AG10803 (cell line): ENCODE results near the gene PKN3.

Experiments used
- DNase-seq: peaks from one replicate; pipeline ENCODE4 v3.0.0; 2010; ENCODE audit warnings: low read depth
- H3K4me3 ChIP-seq: 2 replicates; pipeline ENCODE4 v1.5.1; 2011; ENCODE audit warnings: mild to moderate bottlenecking, low read length, control low read depth
- TF ChIP-seq, protein P1 (sequence below): conservative IDR thresholded peaks from 2 replicates; pipeline ENCODE4 v1.5.1; 2011; ENCODE audit warnings: mild to moderate bottlenecking, low read length, control low read depth, inconsistent platforms

Gene PKN3

DNA sequence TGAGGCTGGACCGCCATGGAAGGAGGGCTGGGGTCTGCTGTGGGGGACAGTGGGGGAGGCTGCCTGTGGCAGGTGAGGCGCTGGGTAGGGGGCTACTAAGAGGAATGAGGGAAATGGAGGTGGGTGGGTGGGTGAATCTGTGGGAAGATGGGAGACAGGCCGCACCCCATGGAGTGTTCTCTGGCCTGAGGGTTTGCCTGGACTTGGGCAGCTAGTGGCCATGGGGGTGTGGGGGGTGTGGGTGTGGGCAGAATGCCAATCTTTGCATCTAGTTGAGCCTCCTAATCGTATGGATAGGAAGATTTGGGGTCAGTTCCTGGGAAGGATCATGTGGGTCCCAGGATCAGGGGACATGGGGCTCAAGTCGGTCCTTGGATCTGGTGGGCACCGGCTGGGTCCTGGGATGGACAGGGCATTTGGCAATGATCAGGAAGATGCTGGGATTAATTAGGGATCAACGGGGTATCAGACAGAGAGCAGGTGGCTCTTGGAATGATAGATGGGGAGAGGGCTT lies 21.1 kb downstream of the PKN3 start:
- DNase-seq: no peak
- H3K4me3 ChIP-seq: peak overlapping the region; percentile 80
- TF ChIP-seq, protein P1, sequence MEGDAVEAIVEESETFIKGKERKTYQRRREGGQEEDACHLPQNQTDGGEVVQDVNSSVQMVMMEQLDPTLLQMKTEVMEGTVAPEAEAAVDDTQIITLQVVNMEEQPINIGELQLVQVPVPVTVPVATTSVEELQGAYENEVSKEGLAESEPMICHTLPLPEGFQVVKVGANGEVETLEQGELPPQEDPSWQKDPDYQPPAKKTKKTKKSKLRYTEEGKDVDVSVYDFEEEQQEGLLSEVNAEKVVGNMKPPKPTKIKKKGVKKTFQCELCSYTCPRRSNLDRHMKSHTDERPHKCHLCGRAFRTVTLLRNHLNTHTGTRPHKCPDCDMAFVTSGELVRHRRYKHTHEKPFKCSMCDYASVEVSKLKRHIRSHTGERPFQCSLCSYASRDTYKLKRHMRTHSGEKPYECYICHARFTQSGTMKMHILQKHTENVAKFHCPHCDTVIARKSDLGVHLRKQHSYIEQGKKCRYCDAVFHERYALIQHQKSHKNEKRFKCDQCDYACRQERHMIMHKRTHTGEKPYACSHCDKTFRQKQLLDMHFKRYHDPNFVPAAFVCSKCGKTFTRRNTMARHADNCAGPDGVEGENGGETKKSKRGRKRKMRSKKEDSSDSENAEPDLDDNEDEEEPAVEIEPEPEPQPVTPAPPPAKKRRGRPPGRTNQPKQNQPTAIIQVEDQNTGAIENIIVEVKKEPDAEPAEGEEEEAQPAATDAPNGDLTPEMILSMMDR: no peak

DNA sequence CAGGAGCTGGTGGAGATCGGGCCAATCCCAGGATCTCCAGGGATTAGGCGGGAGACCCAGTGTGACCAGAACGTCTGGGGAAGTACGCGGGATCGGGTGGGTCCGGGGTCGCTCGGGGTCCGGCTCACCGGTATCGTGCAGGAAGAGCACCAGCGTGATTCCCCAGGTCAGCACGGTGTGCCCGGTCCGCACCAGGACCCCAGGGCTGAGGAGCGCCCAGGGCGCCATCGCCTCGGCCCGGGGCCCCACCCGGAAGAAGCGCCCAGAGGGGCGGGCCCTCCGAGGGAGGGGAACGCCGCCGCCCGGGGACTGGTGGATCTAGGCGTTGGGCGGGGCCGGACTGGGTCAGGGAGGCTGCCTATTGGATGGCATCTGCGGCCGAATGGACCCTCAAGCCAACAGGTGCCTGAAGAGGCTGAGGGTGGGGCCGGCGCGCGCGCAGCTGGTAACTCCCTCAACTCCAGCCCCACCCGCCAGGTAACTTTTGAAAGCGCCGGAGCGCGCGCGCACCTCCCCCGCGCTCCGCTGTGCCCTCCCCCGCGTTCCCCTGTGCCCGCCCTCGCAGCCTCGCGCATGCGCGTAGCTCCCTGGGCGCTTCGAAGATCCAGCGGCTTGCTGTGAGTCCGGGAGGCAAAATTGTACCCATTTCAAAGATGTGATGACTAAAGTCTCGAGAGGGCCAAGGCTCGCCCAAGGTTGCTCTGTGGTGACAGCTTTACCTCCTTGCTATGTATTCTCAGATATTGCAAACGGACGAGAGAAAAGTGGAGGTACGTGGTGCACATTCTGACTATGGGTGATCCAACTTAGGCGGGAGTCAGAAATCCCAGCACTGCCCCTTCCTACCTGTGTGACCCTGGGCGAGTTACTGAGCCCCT lies 21.8 kb downstream of the PKN3 start, which contains the start of gene ZDHHC12:
Gene ZDHHC12, minus strand, starts transcription at position 262 of the 878 bp plus-strand sequence. Its CDS starts 34 bp downstream, at position 228.
- peak; percentile 87 for DNase-seq
- TF ChIP-seq, protein P1: no peak
- H3K4me3 ChIP-seq: peak within 1 kb of the TSS; percentile 80

DNA sequence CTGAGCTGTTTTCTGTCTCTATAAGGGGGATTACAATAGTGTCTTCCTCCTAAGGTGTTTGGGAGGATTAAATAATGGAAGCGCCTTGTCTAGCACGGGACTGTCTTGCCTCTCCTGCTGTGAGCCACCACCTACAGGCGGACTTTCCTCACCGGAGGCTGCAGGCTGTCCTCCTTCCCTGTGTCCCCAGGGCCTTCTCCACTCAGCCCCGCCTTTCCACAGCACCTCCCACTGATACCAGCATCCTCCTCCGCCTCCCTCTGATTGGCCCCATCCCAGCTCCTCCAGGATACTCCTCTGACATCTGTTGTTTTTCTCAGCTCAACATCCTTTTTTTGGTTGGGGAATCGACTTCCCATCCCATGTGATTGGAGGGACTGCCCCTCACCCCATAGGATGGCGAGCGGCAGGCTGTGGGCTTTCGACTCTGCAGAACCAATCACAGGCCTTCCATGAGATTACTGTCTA lies 22.5 kb downstream of the PKN3 start:
- peak; percentile 67 for DNase-seq
- H3K4me3 ChIP-seq: peak overlapping the region; percentile 80
- TF ChIP-seq, protein P1: no peak

DNA sequence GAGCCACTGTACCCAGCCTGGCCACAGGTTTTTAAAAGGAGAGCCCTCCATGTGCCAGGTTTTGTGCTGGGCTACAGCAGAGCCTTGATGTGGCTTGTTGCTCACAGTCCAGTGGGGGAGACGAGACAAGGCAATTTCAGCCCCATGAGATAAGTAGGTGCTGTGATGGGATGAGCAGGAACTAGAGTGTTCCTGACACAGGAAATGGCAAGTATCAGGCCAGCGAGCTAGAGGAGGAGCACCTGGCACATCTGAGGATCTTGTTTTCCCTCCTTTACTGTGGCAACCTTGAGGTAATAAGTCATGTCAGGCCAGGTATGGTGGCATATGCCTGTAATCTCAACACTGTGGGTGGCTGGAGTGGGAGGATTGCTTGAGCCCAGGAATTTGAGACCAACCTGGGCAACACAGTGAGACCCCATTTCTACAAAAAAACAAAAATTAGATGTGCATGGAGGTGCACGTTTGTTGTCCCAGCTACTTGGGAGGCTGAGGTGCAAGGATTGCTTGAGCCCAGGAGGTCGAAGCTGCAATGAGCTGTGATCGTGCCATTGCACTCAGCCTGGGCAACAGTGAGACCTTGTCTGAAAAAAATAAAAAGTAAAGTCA lies 25.4 kb downstream of the PKN3 start:
- TF ChIP-seq, protein P1: no peak
- no peak overlapping the region for H3K4me3 ChIP-seq
- DNase-seq: no peak

DNA sequence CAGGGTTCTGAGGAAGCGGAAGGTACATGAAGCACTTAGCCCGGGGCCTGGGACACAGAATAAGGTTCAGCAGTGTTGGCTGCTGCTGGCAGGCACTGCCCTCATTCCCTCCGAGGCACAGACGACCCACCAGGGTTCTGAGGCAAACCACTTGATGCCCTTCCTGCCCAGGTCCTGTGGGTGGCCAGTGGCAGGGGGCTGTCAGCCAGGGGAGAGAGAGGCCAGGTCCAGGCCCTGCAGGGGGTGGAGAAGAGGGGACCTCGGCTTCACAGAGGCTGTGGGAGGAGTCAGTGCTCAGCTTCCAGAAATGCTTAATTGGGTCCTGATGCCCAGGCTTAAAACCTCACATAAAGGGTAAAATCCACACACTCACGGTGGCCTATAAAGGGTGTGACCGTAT lies 26.0 kb downstream of the PKN3 start:
- no peak overlapping the region for H3K4me3 ChIP-seq

DNA sequence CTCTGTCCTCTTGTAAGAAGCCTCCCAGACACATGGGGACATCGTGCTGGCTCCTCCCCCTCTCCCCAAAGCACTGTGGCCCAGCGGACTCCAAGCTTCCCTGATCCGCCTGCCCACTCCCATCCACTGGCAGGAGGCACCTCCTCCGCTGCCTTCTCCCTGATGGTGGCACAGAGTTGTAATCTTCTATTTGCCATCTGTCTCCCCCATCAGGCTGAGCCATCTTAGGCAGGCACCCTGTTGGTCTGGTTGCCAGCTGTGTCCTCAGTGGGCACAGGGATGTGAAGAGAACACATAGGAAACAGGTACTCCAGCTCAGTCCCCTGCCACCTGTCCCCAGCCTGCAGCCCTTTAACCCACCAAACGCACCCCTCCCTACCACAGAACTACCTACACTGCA lies 27.0 kb downstream of the PKN3 start:
- H3K4me3 ChIP-seq: no peak overlapping the region
- TF ChIP-seq, protein P1: no peak
- DNase-seq: no peak

More for the DNA sequence above, 26.0 kb downstream of the PKN3 start:
- DNase-seq: no peak
- TF ChIP-seq, protein P1: no peak
